ENCODE data around the gene SCRG1.

SCRG1 gene

DNA sequence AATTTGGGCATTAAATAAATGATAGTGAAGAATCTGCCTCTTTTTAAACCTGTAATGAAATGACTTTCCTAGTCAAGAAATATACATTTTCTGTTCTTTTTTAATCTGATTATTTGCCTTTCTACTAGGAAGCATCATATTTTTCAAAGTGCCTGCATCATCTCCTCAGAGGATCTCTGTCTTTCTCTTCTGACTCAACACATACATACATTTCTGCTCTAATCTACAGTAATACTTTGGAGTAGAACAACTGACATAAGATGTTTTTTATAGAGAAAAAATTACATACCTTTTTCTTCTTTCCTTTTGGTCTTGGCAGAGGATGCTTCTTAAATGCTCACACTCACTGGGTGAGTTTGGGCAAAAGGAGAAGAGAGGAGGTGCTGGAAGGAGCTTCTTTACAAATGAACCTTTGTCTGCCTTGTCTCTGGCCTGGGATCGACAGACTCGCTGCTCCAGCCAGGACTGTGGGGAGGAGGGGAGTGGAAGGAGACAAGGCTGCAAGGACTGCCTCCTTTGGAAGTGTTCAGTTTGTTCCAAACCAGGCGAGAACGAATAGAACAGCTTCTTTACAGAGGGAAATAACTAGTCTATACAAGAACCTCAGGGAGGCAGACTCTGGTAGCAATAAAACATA, at the start of gene SCRG1:
SCRG1 (minus strand) TSS at position 338 of the 637 bp plus-strand sequence. CDS start 7,702 bp downstream, outside the sequence.
- no peak for DNase-seq (ENCODE audit: low read depth)

- no peak for DNase-seq (ENCODE audit: low read depth)
Measured at GRCh38 chr4:173448103-173448502, 49.2 kb upstream of the SCRG1 start.

DNA sequence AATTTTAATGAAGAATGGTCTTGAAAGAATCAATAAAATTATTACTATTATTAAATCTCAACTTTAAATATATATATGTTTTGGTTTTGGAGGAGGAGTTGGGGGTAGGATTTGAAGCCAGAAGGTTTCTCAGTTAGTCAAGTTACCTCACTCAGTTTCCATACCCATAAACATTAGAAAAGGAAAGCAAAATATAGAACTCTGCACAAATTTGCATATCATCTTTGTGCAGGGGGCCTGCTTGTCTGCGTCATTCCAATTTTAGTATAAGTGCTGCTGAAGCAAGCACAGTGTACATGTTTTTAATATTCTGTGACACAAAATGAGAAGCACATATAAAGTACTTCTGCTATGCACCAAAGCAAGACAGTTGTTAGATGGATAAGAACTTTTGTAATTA, 47.5 kb upstream of the SCRG1 start:
- no peak for DNase-seq (ENCODE audit: low read depth)

DNA sequence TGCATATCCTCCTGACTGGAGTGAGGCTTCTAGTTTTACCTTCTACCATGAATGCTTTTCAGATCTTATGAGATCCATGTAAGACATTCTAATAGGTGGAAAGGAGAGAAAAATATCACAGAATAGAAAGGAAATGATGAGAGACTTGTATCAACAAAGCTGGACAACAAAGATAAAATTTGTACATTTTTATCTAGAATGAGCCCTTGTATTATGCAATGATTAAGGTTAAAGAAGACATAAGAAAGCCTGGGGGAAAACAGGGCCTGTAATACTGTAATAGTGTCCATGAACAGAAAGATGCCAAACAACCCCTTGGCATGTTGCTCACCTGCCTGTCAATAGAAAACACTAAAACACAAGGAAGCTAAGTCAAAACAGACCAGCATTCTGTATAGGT, 44.2 kb upstream of the SCRG1 start:
- no peak for DNase-seq (ENCODE audit: low read depth)

DNA sequence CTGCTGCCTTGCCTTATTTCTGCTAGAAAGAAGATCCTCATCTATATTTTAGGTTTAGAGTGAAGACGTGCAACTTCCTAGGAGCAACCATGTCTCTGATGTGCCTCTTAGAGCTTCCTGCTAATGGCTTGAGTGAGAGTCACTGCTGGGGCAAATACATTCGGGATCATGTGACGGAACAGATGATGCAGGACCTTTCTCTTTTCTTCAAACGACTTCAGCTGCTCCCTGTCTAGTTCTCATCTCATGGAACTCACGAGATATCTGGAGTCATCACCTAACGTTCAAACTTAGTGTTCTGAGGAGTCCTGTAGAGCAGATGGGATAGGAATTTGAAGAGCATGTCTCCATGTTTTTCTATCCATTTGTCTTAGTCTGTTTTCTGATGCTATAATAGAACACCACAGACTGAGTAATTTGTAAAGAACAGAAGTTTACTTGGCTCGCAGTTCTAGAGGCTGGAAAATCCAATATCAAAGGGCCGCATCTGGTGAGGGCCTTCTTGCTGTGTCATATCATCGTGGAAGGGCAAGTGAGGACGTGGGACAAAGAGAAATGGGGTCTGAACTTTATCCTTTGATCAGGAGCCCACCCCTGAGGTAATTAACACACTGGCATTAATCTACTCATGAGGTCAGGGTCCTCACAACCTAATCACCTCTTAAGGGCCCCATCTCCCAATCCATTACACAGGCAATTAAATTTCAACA, 43.5 kb upstream of the SCRG1 start:
- no peak for DNase-seq (ENCODE audit: low read depth)

GRCh38 chr4:173440888-173441287, 42.0 kb upstream of the SCRG1 start:
- DNase-seq (ENCODE audit: low read depth), result no peak

- no peak for DNase-seq (ENCODE audit: low read depth)
Measured at GRCh38 chr4:173436771-173437265, 37.9 kb upstream of the SCRG1 start.

DNA sequence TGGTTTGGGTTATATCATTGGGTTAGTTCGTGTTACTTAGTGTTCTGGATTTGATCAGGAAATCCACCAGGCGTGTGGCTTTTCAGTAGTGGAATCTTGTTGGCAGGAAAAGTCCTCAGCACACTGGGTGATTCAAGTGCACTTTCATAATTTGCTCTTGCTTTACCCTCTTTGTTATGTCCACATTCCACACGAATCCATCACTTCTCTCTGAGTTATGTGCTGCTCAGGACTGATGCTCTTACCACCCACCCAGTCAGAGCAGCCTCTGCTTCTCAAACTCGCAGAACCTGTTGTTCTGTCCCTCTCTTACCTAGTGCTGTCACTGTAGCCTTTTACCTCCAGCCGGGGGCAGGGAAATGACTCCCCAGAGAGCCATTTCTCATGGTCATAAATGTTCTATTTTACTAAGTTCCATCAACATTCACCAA, 37.2 kb upstream of the SCRG1 start:
- DNase-seq (ENCODE audit: low read depth), result no peak

DNA sequence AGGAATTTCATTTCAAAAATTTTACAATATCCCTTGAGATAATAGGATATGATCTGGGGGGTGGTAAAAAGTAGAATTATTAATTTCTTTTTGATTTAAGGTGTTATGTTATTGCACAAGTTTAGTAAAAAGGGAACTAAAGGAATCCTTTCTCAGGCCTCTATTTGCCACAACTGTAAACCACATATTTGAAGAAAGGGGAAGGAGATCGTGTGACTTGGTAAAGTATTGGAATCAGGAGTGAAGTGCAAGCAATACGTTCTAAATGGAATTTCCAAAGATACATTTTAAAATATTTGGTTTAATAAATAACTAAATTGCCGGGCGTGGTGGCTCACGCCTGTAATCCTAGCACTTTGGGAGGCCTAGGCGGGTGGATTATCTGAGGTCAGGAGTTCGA, 35.3 kb upstream of the SCRG1 start:
- DNase-seq (ENCODE audit: low read depth), result no peak

DNA sequence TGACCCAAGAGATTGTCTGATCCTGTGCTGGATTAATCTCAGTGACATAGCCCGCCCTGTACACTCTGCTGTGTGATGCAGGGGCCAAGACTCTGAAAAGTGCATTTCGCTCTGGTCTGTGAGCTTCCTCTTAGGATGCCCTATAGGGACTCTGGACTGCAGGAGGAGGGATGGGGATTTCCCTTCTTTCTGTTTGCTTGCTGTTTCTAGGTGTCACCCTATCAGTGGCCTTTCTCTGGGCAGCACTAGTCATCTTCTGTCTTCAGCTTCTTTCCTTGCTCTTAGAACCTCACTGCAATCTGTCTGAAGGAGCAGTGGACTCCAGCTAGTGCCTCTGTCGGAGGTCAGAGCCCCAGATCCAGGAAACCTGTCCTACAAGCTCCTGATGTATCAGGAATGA, 34.5 kb upstream of the SCRG1 start:
- no peak for DNase-seq (ENCODE audit: low read depth)

DNA sequence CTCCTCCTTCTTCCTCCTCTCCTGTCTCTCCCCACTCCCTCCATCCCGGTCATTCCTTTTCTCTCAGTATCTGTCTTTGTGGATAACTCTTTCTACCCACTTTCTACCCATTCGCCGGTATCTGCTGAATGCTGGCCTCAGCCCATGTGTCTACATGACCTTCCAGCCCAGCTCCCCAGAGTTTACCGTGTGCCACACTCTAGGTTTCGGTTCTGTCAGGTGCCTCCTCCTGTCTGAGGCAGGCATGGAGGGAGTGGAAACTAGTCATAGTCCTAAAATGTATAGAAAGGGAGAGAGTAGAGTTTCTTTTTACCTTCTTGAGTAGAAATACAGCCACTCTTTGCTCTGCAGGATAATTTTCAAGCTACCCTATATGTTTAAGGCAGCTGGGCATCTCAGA, 33.5 kb upstream of the SCRG1 start:
- no peak for DNase-seq (ENCODE audit: low read depth)

GRCh38 chr4:173426064-173426463, 27.1 kb upstream of the SCRG1 start:
- DNase-seq (ENCODE audit: low read depth), result no peak

- DNase-seq (ENCODE audit: low read depth), result no peak
Measured at GRCh38 chr4:173424899-173425805, 26.2 kb upstream of the SCRG1 start.

DNA sequence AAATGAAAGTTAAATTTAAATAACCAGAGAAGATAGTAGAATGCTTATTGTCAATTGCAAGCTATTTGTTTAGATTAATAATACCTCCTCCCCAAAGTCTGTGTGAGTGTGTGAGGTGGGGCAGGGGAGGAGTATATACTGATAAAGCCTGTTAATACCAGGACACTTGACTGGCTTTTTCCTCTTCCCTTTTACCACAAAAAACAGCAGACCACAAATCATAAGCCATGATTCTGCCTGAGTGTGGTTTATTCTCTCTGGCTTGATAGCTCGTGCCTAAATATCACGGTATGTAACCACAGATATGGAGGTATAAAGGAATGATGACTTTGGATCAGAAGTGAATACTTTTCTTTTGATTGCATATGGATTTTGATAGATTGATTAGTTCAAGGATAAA, 21.9 kb upstream of the SCRG1 start:
- DNase-seq (ENCODE audit: low read depth), result no peak

- no peak for DNase-seq (ENCODE audit: low read depth)
Measured at GRCh38 chr4:173420324-173420752, 21.4 kb upstream of the SCRG1 start.

- no peak for DNase-seq (ENCODE audit: low read depth)
Measured at GRCh38 chr4:173418639-173419038, 19.7 kb upstream of the SCRG1 start.

DNA sequence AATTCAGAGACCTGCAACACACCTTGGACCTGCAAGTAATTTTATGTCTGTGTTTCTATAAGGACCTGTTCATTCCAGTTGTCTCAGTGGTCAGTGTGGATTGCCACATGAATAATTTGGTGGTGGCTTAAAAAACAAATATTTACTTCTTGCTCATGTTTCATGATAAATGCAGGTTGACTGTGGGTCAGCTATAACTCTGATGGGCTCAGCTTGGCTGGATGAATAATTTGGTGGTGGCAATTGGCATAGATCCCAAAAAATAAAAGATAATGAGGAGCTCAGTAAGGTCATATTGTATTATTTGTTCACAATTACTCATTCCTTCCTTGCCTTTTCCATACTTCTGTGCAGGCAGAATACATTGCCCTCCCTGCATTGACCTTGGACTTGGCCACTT, 18.9 kb upstream of the SCRG1 start:
- DNase-seq (ENCODE audit: low read depth), result no peak

DNA sequence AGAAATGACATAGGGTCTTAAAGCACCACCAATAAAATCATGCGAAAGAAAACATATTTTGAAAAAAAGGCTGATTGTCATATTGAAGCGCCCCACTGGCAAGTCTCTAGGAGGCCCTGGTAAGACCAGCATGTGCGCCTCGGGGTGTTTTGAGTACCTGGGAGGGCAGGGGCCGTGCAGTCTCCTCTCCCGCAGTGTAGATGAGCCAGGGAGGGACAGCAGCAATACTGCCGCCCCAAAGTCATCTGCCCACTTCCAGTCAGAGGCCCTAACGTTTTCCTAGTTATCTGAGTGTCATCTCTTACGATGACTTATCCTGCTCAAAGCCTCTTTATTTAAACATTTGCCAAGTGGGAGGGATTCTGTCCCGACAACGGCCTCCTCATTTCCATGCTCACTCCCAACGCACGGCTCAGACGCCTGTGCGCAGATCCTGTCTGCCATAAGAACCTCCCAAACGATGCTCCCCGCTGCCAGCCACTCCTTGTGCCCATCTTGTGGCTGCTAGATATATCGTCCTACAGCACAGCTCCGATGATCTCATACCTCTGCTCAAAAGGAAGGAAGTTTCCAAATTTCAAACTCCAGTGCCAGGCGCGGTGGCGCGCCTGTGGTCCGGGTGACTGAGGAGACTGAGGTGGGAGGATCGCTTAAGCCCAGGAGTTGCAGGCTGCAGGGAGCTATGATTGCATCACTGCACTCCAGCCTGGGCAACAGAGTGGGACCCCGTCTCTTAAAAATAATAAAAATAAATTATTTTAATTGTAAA, 17.2 kb upstream of the SCRG1 start:
- no peak for DNase-seq (ENCODE audit: low read depth)

DNA sequence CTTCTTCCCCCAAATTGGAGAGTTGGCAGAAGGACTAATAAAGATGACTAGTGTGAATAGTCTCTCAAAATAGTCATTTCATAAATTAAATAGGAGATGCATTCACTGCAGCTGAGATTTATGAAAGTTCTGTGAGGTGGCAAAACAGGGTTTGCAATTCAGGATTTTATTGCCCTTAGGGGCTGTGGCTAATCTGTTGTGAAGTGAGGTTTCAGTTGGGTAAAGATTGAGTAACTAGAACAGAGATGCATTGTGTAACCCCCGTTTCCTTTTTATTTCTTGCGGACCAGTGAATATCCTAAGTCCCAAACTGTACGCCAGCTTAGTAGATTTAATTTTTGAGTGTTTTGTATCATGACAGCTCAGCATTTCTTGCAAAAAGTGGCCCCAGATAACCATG, 16.2 kb upstream of the SCRG1 start:
- DNase-seq (ENCODE audit: low read depth), result no peak

DNA sequence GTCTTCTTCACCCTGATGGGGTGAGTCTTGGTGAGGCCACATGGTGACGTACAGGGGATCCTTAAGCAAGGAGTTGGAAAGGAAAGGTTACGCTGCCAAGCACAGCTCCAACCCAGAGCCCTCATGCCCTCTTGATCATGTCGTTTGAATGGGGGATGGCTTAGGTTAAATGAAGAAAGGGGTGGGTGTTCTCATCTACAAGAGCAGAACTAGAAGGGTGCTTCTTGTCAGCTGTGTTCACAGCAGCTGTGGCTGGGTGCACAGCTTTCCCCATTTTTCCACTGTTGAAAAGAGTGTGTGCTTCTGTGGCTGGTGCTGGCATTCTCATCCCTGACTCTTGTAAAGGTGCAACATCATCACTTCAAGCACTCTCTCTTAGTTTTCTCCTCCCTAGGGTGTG, 15.5 kb upstream of the SCRG1 start:
- DNase-seq (ENCODE audit: low read depth), result no peak

GRCh38 chr4:173413036-173413435, 14.1 kb upstream of the SCRG1 start:
- DNase-seq (ENCODE audit: low read depth), result no peak

Data from T-helper 22 cell (primary cell).